ENCODE measurements around the gene CHL1.

CHL1 gene

GRCh38 chr3:288417-288816 is 91.9 kb downstream of the CHL1 start:
- DNase-seq = no peak

GRCh38 chr3:291028-291427 is 94.5 kb downstream of the CHL1 start:
- DNase-seq = no peak

- no peak for DNase-seq
Measured at GRCh38 chr3:291646-292436, 95.3 kb downstream of the CHL1 start.

- no peak for DNase-seq
Measured at GRCh38 chr3:294096-294495, 97.5 kb downstream of the CHL1 start.

GRCh38 chr3:294581-294980 is 98.0 kb downstream of the CHL1 start:
- no peak for DNase-seq

GRCh38 chr3:295166-295565 is 98.6 kb downstream of the CHL1 start:
- no peak for DNase-seq

- DNase-seq = no peak
Measured at GRCh38 chr3:297585-297984, 101.0 kb downstream of the CHL1 start.

- DNase-seq = no peak
Measured at GRCh38 chr3:299590-300301, 103.2 kb downstream of the CHL1 start.

- no peak for DNase-seq
Measured at GRCh38 chr3:307182-307581, 110.6 kb downstream of the CHL1 start.

GRCh38 chr3:308597-309321 is 112.2 kb downstream of the CHL1 start:
- DNase-seq = no peak

- no peak for DNase-seq
Measured at GRCh38 chr3:312160-312733, 115.7 kb downstream of the CHL1 start.

- DNase-seq = no peak
Measured at GRCh38 chr3:312911-313310, 116.3 kb downstream of the CHL1 start.

- DNase-seq = no peak
Measured at GRCh38 chr3:317012-317411, 120.4 kb downstream of the CHL1 start.

GRCh38 chr3:318903-319302 is 122.3 kb downstream of the CHL1 start:
- no peak for DNase-seq

GRCh38 chr3:324423-324822 is 127.9 kb downstream of the CHL1 start:
- no peak for DNase-seq

GRCh38 chr3:325495-325894 is 128.9 kb downstream of the CHL1 start:
- no peak for DNase-seq

- no peak for DNase-seq
Measured at GRCh38 chr3:330494-331115, 134.0 kb downstream of the CHL1 start.

- DNase-seq = no peak
Measured at GRCh38 chr3:331881-332280, 135.3 kb downstream of the CHL1 start.

GRCh38 chr3:332701-333100 is 136.1 kb downstream of the CHL1 start:
- no peak for DNase-seq

- DNase-seq = no peak
Measured at GRCh38 chr3:335240-335639, 138.7 kb downstream of the CHL1 start.

- DNase-seq = no peak
Measured at GRCh38 chr3:339351-339750, 142.8 kb downstream of the CHL1 start.

- no peak for DNase-seq
Measured at GRCh38 chr3:341998-342397, 145.4 kb downstream of the CHL1 start.

GRCh38 chr3:346186-346585 is 149.6 kb downstream of the CHL1 start:
- DNase-seq = no peak
